ENCODE data around the gene EIF4A3.

Gene EIF4A3

GRCh38 chr17:80147035-80147822 lies at the start of gene EIF4A3:
TSS of gene EIF4A3 (minus strand) at chr17:80147128. CDS start at chr17:80146961, 167 bp downstream.
- DNase-seq (ENCODE audit: low spot score) = peak; percentile 97

GRCh38 chr17:80196652-80197051 lies 49.7 kb upstream of the EIF4A3 start:
- DNase-seq (ENCODE audit: low spot score) = no peak

GRCh38 chr17:80195671-80196529 lies 49.0 kb upstream of the EIF4A3 start:
- DNase-seq (ENCODE audit: low spot score) = peak; percentile 61

GRCh38 chr17:80195141-80195540 lies 48.2 kb upstream of the EIF4A3 start:
- DNase-seq (ENCODE audit: low spot score) = no peak

- DNase-seq (ENCODE audit: low spot score) = no peak
Measured at GRCh38 chr17:80191865-80192661, 45.1 kb upstream of the EIF4A3 start.

GRCh38 chr17:80191192-80191591 lies 44.3 kb upstream of the EIF4A3 start:
- no peak for DNase-seq (ENCODE audit: low spot score)

- DNase-seq (ENCODE audit: low spot score) = no peak
Measured at GRCh38 chr17:80190716-80191115, 43.8 kb upstream of the EIF4A3 start.

GRCh38 chr17:80189611-80190010 lies 42.7 kb upstream of the EIF4A3 start:
- DNase-seq (ENCODE audit: low spot score) = no peak

- DNase-seq (ENCODE audit: low spot score) = no peak
Measured at GRCh38 chr17:80187515-80187941, 40.6 kb upstream of the EIF4A3 start.

- no peak for DNase-seq (ENCODE audit: low spot score)
Measured at GRCh38 chr17:80187090-80187489, 40.2 kb upstream of the EIF4A3 start.

- DNase-seq (ENCODE audit: low spot score) = no peak
Measured at GRCh38 chr17:80185968-80186367, 39.0 kb upstream of the EIF4A3 start.

- DNase-seq (ENCODE audit: low spot score) = no peak
Measured at GRCh38 chr17:80184423-80184714, 37.4 kb upstream of the EIF4A3 start.

GRCh38 chr17:80183581-80184422 lies 36.9 kb upstream of the EIF4A3 start:
- DNase-seq (ENCODE audit: low spot score) = no peak

- no peak for DNase-seq (ENCODE audit: low spot score)
Measured at GRCh38 chr17:80182845-80183223, 35.9 kb upstream of the EIF4A3 start.

GRCh38 chr17:80182118-80182844 lies 35.4 kb upstream of the EIF4A3 start:
- no peak for DNase-seq (ENCODE audit: low spot score)

- DNase-seq (ENCODE audit: low spot score) = no peak
Measured at GRCh38 chr17:80181431-80181830, 34.5 kb upstream of the EIF4A3 start.

GRCh38 chr17:80180192-80180591 lies 33.3 kb upstream of the EIF4A3 start:
- DNase-seq (ENCODE audit: low spot score) = no peak

- no peak for DNase-seq (ENCODE audit: low spot score)
Measured at GRCh38 chr17:80177986-80178595, 31.2 kb upstream of the EIF4A3 start.

- no peak for DNase-seq (ENCODE audit: low spot score)
Measured at GRCh38 chr17:80176757-80177156, 29.8 kb upstream of the EIF4A3 start.

GRCh38 chr17:80173916-80174315 lies 27.0 kb upstream of the EIF4A3 start:
- no peak for DNase-seq (ENCODE audit: low spot score)
